GM23338 (cell line): ENCODE results near the gene TEX26. TPM values are rescaled to one million over a fixed set of nuclear protein-coding genes. Genes with fewer than 3 reads are reported as not detected.

ENCODE experiments used
- ATAC-seq: fragments of 200-7000 bp; cut with Tn5 transposase; 3 replicates; pipeline ENCODE4 v1.9.1; 2020
- DNase-seq: peaks from one replicate; pipeline ENCODE4 v3.0.0-alpha.2; 2015; ENCODE audit warnings: low spot score
- H2AFZ ChIP-seq: fragments of 200-600 bp; sonication (generic); 2 replicates; pipeline ENCODE4 v1.8.0; 2016; ENCODE audit warnings: antibody characterized with exemption, mild to moderate bottlenecking, moderate library complexity
- H3F3A ChIP-seq: fragments of 200-600 bp; sonication (generic); replicated peaks from 2 replicates; pipeline ENCODE4 v1.8.0; 2017; ENCODE audit warnings: antibody characterized with exemption, mixed run types, low read depth
- H3K27ac ChIP-seq: fragments of 200-600 bp; sonication (generic); 2 replicates; pipeline ENCODE4 v1.6.1; 2016; ENCODE audit warnings: low read depth
- H3K27me3 ChIP-seq: fragments of 200-600 bp; sonication (generic); 2 replicates; pipeline ENCODE4 v1.8.0; 2016; ENCODE audit warnings: mild to moderate bottlenecking, mixed run types, moderate library complexity; ENCODE audit not compliant: insufficient read depth
- H3K36me3 ChIP-seq: fragments of 200-600 bp; sonication (generic); 2 replicates; pipeline ENCODE4 v1.8.0; 2016; ENCODE audit warnings: mild to moderate bottlenecking; ENCODE audit not compliant: insufficient read depth
- H3K4me1 ChIP-seq: fragments of 200-600 bp; sonication (generic); 2 replicates; pipeline ENCODE4 v1.8.0; 2016; ENCODE audit warnings: mild to moderate bottlenecking, moderate library complexity; ENCODE audit not compliant: insufficient read depth
- H3K4me2 ChIP-seq: fragments of 200-600 bp; sonication (generic); 2 replicates; pipeline ENCODE4 v1.7.1; 2017; ENCODE audit warnings: mixed run types
- H3K4me3 ChIP-seq: fragments of 200-600 bp; sonication (generic); 2 replicates; pipeline ENCODE4 v1.6.1; 2016; ENCODE audit warnings: mixed run types
- H3K79me2 ChIP-seq: fragments of 200-600 bp; sonication (generic); replicated peaks from 2 replicates; pipeline ENCODE4 v1.8.0; 2017; ENCODE audit warnings: mild to moderate bottlenecking; ENCODE audit not compliant: insufficient read depth
- H3K9me2 ChIP-seq: fragments of 200-600 bp; sonication (generic); 2 replicates; pipeline ENCODE4 v1.8.0; 2017; ENCODE audit not compliant: insufficient read depth
- H4K20me1 ChIP-seq: fragments of 200-600 bp; sonication (generic); replicated peaks from 2 replicates; pipeline ENCODE4 v1.8.0; 2017; ENCODE audit warnings: mild to moderate bottlenecking; ENCODE audit not compliant: insufficient read depth
- H3K27ac Mint-ChIP-seq: 2 replicates; pipeline ENCODE4 v1.8.0; 2020; ENCODE audit warnings: inconsistent platforms, mild to moderate bottlenecking, moderate library complexity, mixed read lengths
- H3K27me3 Mint-ChIP-seq: 3 replicates; pipeline ENCODE4 v1.8.0; 2022; ENCODE audit warnings: low read depth, mild to moderate bottlenecking, moderate library complexity, mixed read lengths, inconsistent platforms; ENCODE audit not compliant: insufficient read depth, poor library complexity
- H3K36me3 Mint-ChIP-seq: 3 replicates; pipeline ENCODE4 v1.8.0; 2021; ENCODE audit warnings: low read depth, mild to moderate bottlenecking, inconsistent platforms, moderate library complexity, mixed read lengths
- H3K4me1 Mint-ChIP-seq: 3 replicates; pipeline ENCODE4 v1.8.0; 2020; ENCODE audit warnings: mild to moderate bottlenecking, inconsistent platforms, mixed read lengths
- H3K4me3 Mint-ChIP-seq: 3 replicates; pipeline ENCODE4 v1.8.0; 2021; ENCODE audit warnings: moderate library complexity, mild to moderate bottlenecking, inconsistent platforms, mixed read lengths
- H3K9me3 Mint-ChIP-seq: 3 replicates; pipeline ENCODE4 v1.8.0; 2020; ENCODE audit warnings: moderate library complexity, mild to moderate bottlenecking, inconsistent platforms, mixed read lengths
- CREB1 ChIP-seq: fragments of 250-450 bp; sonication (Bioruptor Pico); IDR thresholded peaks from 2 replicates; pipeline ENCODE4 v1.5.0; 2020; ENCODE audit warnings: low read depth, mild to moderate bottlenecking, moderate library complexity
- CTCF ChIP-seq, 2 experiments: fragments of 200-600 bp in 1 of 2; sonication (generic) in 1 of 2; conservative IDR thresholded peaks; 2 replicates each; pipeline versions ENCODE4 v1.5.1 to v1.6.1; 2016 to 2017; ENCODE audit warnings: antibody characterized with exemption in 2 of 2, low read depth in 2 of 2, mild to moderate bottlenecking in 2 of 2, moderate library complexity in 1 of 2
- ETS1 ChIP-seq: IDR thresholded peaks from 2 replicates; pipeline ENCODE4 v1.6.1; 2016; ENCODE audit warnings: antibody characterized with exemption
- EZH2 ChIP-seq: fragments of 200-600 bp; sonication (generic); IDR thresholded peaks from one replicate; pipeline ENCODE4 v1.8.0; 2017; ENCODE audit warnings: antibody characterized with exemption, mild to moderate bottlenecking, low read depth; ENCODE audit not compliant: unreplicated experiment
- EZH2phosphoT487 ChIP-seq: fragments of 200-600 bp; sonication (generic); IDR thresholded peaks from one replicate; pipeline ENCODE4 v1.8.1; 2018; ENCODE audit warnings: antibody characterized with exemption; ENCODE audit not compliant: unreplicated experiment
- JUNB ChIP-seq: IDR thresholded peaks from one replicate; pipeline ENCODE4 v1.6.1; 2016; ENCODE audit warnings: antibody characterized with exemption; ENCODE audit not compliant: unreplicated experiment
- NANOG ChIP-seq: IDR thresholded peaks from 2 replicates; pipeline ENCODE4 v1.6.1; 2016; ENCODE audit warnings: antibody characterized with exemption, borderline replicate concordance
- POLR2AphosphoS5 ChIP-seq: IDR thresholded peaks from 2 replicates; pipeline ENCODE4 v1.6.1; 2016; ENCODE audit warnings: antibody characterized with exemption, low read depth
- REST ChIP-seq: IDR thresholded peaks from one replicate; pipeline ENCODE4 v1.6.1; 2018; ENCODE audit warnings: antibody characterized with exemption; ENCODE audit not compliant: unreplicated experiment
- ZNF331 ChIP-seq: fragments of 250-450 bp; sonication (Bioruptor Pico); IDR thresholded peaks from 2 replicates; pipeline ENCODE4 v1.5.0; 2020; ENCODE audit warnings: low read depth, mild to moderate bottlenecking, moderate library complexity
- ZNF462 ChIP-seq: fragments of 250-450 bp; sonication (Bioruptor Pico); IDR thresholded peaks from 2 replicates; pipeline ENCODE4 v1.5.0; 2020; ENCODE audit warnings: mild to moderate bottlenecking, moderate library complexity
- polyA plus RNA-seq: library from polyadenylated mRNA; unstranded; fragments of >200 nt; fragmentation: Nextera tagmentation; extraction: Ambion mirVana; gene quantifications from 2 replicates; pipeline ENCODE4 v1.2.1, GENCODE V29; 2016
- total RNA-seq: library from RNA; depleted of rRNA; stranded (reverse); fragments of >200 nt; shearing (Covaris generic); gene quantifications from 2 replicates; pipeline ENCODE4 v1.2.3, GENCODE V29; 2014

Gene TEX26
- total and polyA plus RNA-seq, 2 experiments from 2014 or later: not detected

GRCh38 chr13:30923418-30923817 lies 9.0 kb upstream of the TEX26 start:
- H3K4me2 ChIP-seq: no peak overlapping the region
- H3K9me3 Mint-ChIP-seq: no peaks in the 10 kb centered on the region

More at GRCh38 chr13:30923418-30923817, 9.0 kb upstream of the TEX26 start:
- H3K27ac ChIP-seq: no peak overlapping the region
- no peak overlapping the region for H3K4me3 Mint-ChIP-seq
- no peak overlapping the region for H3K4me3 ChIP-seq
- H3K4me1 ChIP-seq: peaks cover 4% of the 10 kb centered on the region; the same call in 1 of the 2 replicates
- ATAC-seq: no peak
- H3K27me3 Mint-ChIP-seq: no peaks in the 10 kb centered on the region
- no peaks in the 10 kb centered on the region for H3K27me3 ChIP-seq
- H3K36me3 ChIP-seq: no peaks in the 10 kb centered on the region
- DNase-seq: no peak
- no peak overlapping the region for H2AFZ ChIP-seq
- H3K9me2 ChIP-seq: no peaks in the 10 kb centered on the region
- H3F3A ChIP-seq: no peaks in the 10 kb centered on the region
- no peaks in the 10 kb centered on the region for H4K20me1 ChIP-seq
- no peak overlapping the region for H3K27ac Mint-ChIP-seq
- H3K4me1 Mint-ChIP-seq: peaks cover 15% of the 10 kb centered on the region
- no peaks in the 10 kb centered on the region for H3K36me3 Mint-ChIP-seq
- no peak for TF ChIP-seq REST
- TF ChIP-seq CTCF (conservative IDR thresholded peaks at IDR 0.05; ENCODE audit: low read depth in 2 of 2): no peak
- TF ChIP-seq NANOG: no peak
- no peak for TF ChIP-seq CREB1
- TF ChIP-seq EZH2phosphoT487: no peak
- TF ChIP-seq POLR2AphosphoS5: no peak
- no peak for TF ChIP-seq ZNF462 (CRISPR knock-in tag)
- TF ChIP-seq JUNB: no peak
- no peak for TF ChIP-seq ZNF331
- no peak for TF ChIP-seq ETS1
- no peak for TF ChIP-seq EZH2
- no peaks in the 10 kb centered on the region for H3K79me2 ChIP-seq
